IPS-20b (cell line): ENCODE measurements around the gene SBK2.

Experiments
- H3K27ac ChIP-seq: one replicate; pipeline ENCODE4 v1.5.1; 2013; ENCODE audit warnings: low read length
- H3K27me3 ChIP-seq: 2 replicates; pipeline ENCODE4 v1.6.1; 2013; ENCODE audit warnings: mild to moderate bottlenecking, low read length, inconsistent platforms; ENCODE audit not compliant: insufficient read depth
- H3K36me3 ChIP-seq: 2 replicates; pipeline ENCODE4 v1.6.1; 2013; ENCODE audit warnings: low read depth, mild to moderate bottlenecking, inconsistent platforms, low read length, moderate library complexity; ENCODE audit not compliant: insufficient read depth
- H3K4me1 ChIP-seq: 2 replicates; pipeline ENCODE4 v1.6.1; 2013; ENCODE audit warnings: mild to moderate bottlenecking, control low read depth, inconsistent platforms, low read length, moderate library complexity; ENCODE audit not compliant: insufficient read depth
- H3K4me3 ChIP-seq: 2 replicates; pipeline ENCODE4 v1.5.1; 2013; ENCODE audit warnings: mild to moderate bottlenecking, low read length, inconsistent platforms
- H3K9ac ChIP-seq: 2 replicates; pipeline ENCODE4 v1.6.1; 2013; ENCODE audit warnings: low read depth, mild to moderate bottlenecking, inconsistent platforms, low read length, moderate library complexity
- H3K9me3 ChIP-seq: 2 replicates; pipeline ENCODE4 v1.6.1; 2013; ENCODE audit warnings: mild to moderate bottlenecking, low read depth, low read length, inconsistent platforms; ENCODE audit not compliant: insufficient read depth

SBK2 gene

DNA sequence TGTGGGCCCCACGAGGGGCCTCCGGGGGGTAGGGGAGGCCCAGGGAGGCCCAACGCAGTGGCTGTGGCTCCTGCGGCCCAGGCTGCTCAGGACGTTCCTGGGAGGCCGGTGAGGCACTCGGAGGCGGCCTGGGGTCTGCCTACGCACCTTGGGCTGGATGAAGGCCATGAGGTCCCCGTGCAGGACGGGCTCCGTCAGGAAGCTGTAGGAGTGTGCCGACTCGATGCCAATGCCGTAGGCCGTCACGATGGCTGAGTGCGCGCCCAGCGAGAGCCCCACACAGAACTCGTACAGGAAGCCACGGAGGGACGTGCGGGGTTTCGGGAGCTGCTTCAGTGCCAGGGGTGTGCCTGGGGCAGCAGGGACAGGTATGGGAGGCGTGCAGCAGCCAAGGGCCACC lies 5.9 kb downstream of the SBK2 start:
- Histone ChIP-seq H3K36me3 (no peaks in the 10 kb centered on the region), H3K9ac (no peak overlapping the region), H3K9me3 (no peaks in the 10 kb centered on the region), H3K4me1 (no peaks in the 10 kb centered on the region), H3K27me3 (no peaks in the 10 kb centered on the region), H3K27ac (no peak overlapping the region), H3K4me3 (no peak overlapping the region)

- Histone ChIP-seq H3K9ac (no peak overlapping the region), H3K9me3 (no peaks in the 10 kb centered on the region), H3K4me3 (no peak overlapping the region), H3K36me3 (no peaks in the 10 kb centered on the region), H3K4me1 (no peaks in the 10 kb centered on the region), H3K27ac (no peak overlapping the region), H3K27me3 (no peaks in the 10 kb centered on the region)
These were observed 7.2 kb downstream of the SBK2 start for GRCh38 chr19:55529636-55530234.

DNA sequence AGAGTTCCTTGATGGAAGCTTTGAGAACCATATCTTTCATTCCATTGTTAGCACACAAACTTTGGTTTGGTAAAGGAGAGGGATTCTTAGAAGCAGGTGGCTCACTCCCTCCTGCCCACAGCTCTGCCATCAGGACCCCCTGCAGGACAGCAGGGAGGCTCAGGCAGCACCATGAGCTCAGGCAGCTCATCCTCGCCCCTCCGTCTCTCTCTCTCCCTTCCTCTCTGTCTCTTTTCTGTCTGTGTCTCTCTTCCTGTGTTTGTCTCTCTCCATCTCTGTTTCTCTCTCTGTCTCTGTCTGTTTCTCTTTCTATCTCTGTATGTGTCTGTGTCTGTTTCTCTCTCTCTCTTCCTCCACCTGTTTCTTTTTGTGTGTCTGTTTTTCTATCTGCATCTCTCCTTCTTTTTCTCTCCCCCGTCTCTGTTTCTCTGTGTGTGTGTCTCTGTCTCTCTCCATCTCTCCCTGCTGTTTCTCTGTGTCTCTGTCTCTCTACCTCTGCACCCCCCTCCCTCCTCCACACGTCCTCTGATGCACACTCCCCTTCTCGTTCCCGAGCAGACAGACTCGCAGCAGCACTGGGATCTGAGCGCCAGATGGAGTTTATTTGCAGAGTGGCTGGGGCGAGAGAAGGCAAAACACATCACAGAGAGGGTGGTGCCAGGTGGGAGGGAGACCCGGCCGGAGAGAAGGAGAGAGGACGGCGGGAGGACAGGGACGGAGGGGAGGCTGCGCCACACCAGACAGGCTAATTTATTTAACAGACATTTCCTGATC lies 8.7 kb downstream of the SBK2 start:
- H3K4me1 ChIP-seq: no peaks in the 10 kb centered on the region
- H3K4me3 ChIP-seq: no peak overlapping the region
- no peak overlapping the region for H3K9ac ChIP-seq
- no peaks in the 10 kb centered on the region for H3K27me3 ChIP-seq
- H3K36me3 ChIP-seq: no peaks in the 10 kb centered on the region
- H3K27ac ChIP-seq: no peak overlapping the region
- no peaks in the 10 kb centered on the region for H3K9me3 ChIP-seq

- no peak overlapping the region for H3K27ac ChIP-seq
- H3K9ac ChIP-seq: no peak overlapping the region
- no peaks in the 10 kb centered on the region for H3K27me3 ChIP-seq
- H3K4me1 ChIP-seq: no peaks in the 10 kb centered on the region
- H3K36me3 ChIP-seq: no peaks in the 10 kb centered on the region
- H3K4me3 ChIP-seq: no peak overlapping the region
- H3K9me3 ChIP-seq: no peaks in the 10 kb centered on the region
These were observed 9.5 kb downstream of the SBK2 start for GRCh38 chr19:55527197-55528029.

GRCh38 chr19:55526216-55527196 lies 10.4 kb downstream of the SBK2 start:
- Histone ChIP-seq H3K36me3 (no peaks in the 10 kb centered on the region), H3K4me1 (no peaks in the 10 kb centered on the region), H3K9ac (no peak overlapping the region), H3K4me3 (no peak overlapping the region), H3K9me3 (no peaks in the 10 kb centered on the region), H3K27me3 (no peaks in the 10 kb centered on the region), H3K27ac (no peak overlapping the region)

DNA sequence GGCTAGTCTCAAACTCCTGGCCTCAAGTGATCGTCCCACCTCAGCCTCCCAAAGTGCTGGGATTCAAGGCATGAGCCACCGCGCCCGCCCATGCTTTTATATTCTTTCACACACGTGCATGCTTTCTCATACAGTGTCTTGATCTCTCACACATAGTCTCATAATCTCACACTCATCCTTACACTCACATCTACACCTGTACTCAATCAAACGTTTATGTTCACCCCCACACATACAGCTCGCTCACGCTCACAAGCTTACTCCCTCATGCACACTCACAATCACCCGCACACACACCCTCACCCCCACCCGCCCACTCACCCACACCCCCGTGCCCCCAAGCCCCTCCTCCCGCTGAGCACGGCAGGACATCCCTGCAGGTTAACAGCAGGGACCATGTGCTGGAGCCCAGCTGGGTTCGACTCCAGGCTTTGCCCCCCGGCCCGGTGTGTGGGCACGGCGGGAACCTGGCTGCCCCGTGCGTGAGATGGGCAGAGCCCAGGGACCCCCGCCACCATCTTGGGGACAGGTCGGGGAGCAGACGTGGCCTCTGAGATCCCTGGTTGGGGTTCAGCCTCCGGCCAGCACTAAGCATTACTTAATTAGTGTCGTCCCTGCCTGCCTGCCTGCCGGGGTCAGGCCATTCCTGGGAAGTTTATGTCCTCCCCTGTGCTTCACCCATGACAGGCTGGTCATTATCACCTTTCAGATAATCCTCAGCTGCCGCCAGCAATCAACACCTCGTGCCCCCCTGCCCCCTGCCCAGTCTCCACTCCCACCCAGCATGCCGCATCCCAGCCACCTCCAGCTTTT lies 11.4 kb downstream of the SBK2 start:
- Histone ChIP-seq H3K27me3 (no peaks in the 10 kb centered on the region), H3K4me1 (no peaks in the 10 kb centered on the region), H3K9ac (no peak overlapping the region), H3K4me3 (no peak overlapping the region), H3K36me3 (no peaks in the 10 kb centered on the region), H3K9me3 (no peaks in the 10 kb centered on the region), H3K27ac (no peak overlapping the region)

DNA sequence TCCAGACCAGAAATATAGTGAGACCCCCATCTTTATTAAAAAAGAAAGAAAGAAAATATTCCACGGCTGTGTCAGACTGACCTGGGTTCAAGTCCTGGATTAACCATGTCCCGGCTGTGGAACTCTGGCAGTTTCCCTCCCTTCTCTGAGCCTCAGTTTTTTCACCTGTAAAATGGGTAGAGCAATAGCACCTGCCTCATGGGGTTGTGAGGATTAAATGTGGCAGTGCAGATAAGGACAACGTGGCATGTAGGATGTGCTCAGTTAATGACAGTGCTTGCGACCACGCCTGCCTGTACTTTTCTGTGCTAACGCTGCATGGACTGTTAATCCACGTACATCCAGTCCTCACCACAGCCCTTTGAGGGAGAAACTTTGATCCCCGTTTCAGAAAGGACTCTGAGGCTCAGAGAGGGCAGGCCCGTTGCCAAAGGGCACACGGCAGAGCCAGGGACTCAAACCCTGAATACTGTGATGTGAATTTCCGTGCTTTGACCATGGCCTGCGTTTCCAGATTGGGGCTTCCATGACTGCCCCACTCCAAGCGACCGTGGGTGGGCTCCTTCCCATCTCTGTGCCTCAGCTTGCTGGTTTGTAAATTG lies 16.1 kb downstream of the SBK2 start:
- Histone ChIP-seq H3K36me3 (no peaks in the 10 kb centered on the region), H3K4me1 (no peaks in the 10 kb centered on the region), H3K27me3 (no peaks in the 10 kb centered on the region; the same call in 1 of the 2 replicates), H3K27ac (no peak overlapping the region), H3K4me3 (no peak overlapping the region), H3K9me3 (no peaks in the 10 kb centered on the region), H3K9ac (no peak overlapping the region)

GRCh38 chr19:55519451-55520311 lies 17.3 kb downstream of the SBK2 start:
- Histone ChIP-seq H3K4me1 (no peaks in the 10 kb centered on the region), H3K27me3 (no peaks in the 10 kb centered on the region; the same call in 1 of the 2 replicates), H3K4me3 (no peak overlapping the region), H3K9me3 (no peaks in the 10 kb centered on the region), H3K36me3 (no peaks in the 10 kb centered on the region), H3K27ac (no peak overlapping the region), H3K9ac (no peak overlapping the region)

GRCh38 chr19:55516878-55517620 lies 19.9 kb downstream of the SBK2 start:
- Histone ChIP-seq H3K4me3 (peak overlapping the region; percentile 46; the same call in 1 of the 2 replicates), H3K9me3 (no peaks in the 10 kb centered on the region), H3K27ac (no peak overlapping the region), H3K36me3 (no peaks in the 10 kb centered on the region), H3K4me1 (no peaks in the 10 kb centered on the region), H3K9ac (no peak overlapping the region), H3K27me3 (no peaks in the 10 kb centered on the region; the same call in 1 of the 2 replicates)
